NCI-H187 treated with DMSO at 0.1 percent for 48 hours (cell line): Measurements from ENCODE around the gene SLC39A7.
A peak's percentile ranks its signal among the peaks of the same experiment; 100 is the strongest.

Experiments
- DNase-seq: peaks from one replicate; lab custom pipeline; 2025; lab: John Stamatoyannopoulos, UW

SLC39A7 gene

DNA sequence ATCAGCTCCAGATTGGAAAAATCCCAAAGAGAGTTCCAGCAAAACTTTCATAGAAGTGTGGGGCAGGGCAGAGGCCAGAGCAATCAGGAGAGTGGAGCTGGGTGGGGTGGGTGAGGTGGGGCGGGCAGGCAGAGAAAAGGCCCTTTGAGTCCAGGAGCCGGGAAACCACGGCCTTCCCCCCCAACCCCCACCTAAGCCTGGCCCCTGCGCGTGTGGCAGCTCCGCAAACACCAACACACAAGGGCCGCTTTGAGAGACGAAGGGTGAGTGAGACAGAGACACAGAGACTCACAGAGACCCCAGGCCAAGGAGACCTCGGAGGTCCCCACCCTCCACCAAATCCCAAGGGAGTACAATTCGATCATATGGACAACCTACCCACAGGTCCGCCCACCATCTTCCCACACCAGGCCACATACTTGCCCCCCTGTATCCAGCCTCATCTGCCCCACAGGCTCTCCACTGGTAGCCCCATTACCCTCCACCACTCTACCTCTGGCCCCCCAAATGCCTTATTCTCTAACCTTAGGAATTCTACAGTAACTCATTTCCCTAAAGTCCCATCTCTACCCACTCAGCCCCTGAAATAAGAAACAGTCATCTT is 10.1 kb upstream of the SLC39A7 start:
- no peak for DNase-seq

- no peak for DNase-seq
Measured at GRCh38 chr6:33191383-33192104, 9.1 kb upstream of the SLC39A7 start.

GRCh38 chr6:33192105-33192646 is 8.5 kb upstream of the SLC39A7 start, which contains the start of gene COL11A2:
TSS of gene COL11A2 (minus strand) at chr6:33192467. CDS start at chr6:33192240, 227 bp downstream.
- no peak for DNase-seq

- no peak for DNase-seq
Measured at GRCh38 chr6:33192671-33193602, 7.7 kb upstream of the SLC39A7 start.

DNA sequence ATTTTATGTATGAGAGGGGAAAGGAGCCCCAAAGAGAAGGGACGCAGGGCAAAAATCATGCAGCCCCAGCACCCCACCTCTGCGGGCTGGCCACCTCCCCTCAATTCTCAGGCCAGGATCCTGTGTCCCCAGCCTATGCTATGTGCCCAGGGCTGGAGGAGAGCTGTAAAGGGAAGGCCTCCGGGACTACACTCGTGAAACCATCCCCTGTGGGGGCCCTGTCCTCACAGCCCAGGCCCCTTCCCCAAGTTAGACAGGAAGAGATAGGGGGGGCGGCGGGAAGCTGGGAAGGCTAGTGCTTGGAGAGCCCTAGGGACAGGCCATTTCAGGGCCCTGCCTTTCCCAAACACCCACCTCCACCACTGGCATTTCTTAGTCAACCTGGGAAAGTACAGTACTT is 7.0 kb upstream of the SLC39A7 start:
- no peak for DNase-seq

DNA sequence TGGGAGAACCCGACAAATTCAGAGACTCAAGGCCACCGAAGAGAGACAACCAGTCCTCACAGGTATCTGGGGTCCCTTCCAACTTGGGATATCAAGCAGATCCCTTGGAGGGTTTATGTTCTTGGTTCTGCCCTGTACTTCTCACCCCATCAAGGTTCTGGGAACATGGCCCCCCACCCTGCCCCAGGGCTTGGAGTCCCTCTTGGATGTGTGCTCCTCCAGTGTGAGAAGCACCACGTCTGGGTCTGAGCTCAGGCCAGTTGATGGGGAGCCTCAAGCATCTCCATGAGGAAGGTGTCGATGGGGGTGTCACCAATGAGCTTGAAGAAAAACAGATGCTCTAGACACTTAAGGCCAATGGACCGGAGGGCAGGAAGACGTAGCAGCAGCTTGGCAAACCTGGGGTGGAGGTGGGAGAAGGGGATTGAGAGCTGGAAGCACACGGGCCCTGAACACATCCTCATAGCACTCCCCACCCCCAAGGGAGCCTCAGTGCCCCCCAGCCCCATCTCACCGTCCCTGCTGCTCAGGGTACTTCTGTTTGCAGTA is 6.2 kb upstream of the SLC39A7 start:
- DNase-seq = no peak

DNA sequence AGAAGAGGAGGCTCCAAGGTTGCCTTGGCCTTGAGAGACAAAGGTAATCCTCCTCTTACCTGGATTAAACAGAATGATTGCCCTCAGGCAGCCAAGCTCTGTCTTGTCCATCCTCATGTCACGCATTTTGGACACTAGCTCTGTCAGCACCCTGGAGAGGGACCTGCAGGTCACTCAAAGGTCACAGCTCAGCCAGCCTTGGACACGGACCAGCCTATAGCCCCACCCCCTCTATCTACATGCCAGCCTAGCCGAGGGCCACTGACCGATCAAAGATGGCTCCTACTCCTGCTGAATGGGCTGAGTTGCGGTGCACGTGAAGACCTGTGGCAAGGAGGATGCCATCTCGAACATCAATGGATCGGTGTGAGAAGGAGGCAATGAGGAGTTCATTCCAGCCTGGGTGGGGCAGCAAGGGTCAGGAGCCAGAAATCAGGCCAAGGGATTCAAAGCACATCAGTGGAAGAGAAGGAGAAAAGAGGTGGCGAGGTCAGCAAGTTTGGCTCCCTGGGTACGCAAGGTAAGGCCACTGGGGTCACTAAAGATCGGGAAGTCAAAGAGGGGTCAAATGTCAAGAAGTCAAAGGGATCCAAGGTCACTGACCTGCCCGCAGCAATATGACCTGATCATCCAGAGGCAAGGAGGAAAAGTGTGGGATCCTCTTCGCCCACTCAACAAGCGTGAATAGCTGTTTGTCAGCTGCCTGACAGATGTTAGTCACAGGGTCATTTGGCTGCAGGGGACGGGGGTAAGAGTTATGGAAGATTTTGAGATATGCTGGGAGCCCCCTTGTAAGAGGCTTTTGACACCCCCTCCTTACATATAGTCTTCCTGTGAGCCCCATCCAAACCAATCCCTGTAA is 5.1 kb upstream of the SLC39A7 start:
- DNase-seq = no peak

- no peak for DNase-seq
Measured at GRCh38 chr6:33197431-33198048, 3.1 kb upstream of the SLC39A7 start.

GRCh38 chr6:33198159-33198852 is 2.4 kb upstream of the SLC39A7 start:
- DNase-seq = no peak

DNA sequence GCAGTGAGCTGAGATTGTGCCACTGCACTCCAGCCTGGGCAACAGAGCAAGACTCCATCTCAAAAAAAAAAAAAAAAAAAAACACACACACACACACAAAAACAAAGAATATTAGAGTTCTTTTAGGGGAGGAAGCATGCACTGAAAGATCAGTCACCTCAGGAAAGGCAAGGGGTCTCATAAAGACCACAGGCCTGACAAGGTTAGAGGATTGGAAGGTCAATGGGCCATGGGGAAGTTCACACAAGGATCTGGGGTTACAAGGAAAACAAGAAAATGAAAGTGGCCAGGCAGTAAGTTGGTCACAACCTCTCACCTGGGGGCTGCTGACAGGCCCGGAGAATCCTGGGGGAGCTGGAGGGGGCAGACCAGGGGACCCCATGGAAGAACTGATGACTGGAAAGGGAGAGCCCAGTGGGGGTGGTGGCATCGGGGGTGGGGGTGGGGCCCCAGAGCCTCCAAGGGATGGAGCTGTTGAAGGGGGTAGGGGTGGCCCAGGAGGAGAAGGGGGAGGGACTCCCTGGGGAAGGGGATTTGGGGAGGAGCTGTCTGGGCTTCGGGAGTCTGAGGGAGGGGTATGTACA is 1.7 kb upstream of the SLC39A7 start:
- no peak for DNase-seq

DNA sequence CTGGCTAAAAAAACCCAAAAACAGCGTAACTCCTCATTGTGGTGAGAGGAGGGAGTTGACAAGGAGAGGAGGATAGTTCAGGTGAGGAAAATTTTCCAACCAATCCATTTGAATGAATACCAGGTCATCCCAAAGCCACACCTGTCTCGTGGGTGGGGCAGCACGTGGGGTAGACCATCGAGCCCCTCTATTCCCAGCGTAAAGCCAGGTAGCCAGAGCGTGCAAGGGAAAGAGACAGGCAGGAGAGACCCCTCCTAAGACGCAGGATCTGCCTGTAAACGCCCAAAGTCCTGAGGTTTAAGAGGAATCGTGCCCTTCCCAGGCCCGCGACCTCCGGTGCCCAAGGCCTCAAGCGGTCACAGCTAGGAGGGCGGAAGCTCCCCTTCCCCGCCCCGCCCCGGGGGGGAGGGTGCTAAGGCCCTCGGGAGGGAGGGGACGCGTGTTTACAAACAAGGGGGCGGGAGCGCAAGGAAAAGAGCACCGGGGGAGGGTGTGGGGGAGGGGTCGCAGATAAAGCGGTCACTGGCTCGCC is 914 bp upstream of the SLC39A7 start:
- DNase-seq = no peak

- DNase-seq = no peak
Measured at GRCh38 chr6:33201147-33201545, 479 bp downstream of the SLC39A7 start.

DNA sequence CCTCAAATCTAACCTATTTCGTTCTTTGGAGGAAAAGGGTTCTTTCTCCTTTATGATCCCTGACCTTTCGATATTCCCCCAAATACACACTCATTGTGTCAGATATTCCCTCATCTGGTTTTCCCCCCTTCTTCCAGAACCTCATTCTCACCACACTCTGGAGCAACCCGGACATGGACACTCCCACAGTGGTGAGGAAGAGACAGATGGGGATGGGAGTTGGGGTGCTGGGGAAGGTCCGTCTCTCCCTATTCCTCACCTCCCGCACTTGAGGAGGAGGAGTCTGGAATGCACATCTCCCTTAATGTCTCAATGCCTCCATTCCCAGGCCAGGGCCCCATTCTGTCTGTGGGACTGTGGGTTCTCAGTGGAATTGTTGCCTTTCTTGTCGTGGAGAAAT is 1.3 kb downstream of the SLC39A7 start:
- no peak for DNase-seq

DNA sequence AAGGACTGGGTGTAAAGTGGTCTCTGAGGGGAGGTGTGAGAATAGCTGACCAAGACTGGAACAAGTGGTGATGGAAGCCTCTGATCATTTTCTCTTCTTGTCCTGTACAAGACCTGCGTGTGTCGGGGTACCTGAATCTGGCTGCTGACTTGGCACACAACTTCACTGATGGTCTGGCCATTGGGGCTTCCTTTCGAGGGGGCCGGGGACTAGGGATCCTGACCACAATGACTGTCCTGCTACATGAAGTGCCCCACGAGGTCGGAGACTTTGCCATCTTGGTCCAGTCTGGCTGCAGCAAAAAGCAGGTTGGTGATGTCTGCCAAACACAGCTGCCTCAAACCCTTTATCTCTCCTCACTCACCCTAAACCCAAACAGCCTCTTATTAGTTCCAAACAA is 2.1 kb downstream of the SLC39A7 start:
- DNase-seq = no peak

- no peak for DNase-seq
Measured at GRCh38 chr6:33203443-33204164, 2.9 kb downstream of the SLC39A7 start.

DNA sequence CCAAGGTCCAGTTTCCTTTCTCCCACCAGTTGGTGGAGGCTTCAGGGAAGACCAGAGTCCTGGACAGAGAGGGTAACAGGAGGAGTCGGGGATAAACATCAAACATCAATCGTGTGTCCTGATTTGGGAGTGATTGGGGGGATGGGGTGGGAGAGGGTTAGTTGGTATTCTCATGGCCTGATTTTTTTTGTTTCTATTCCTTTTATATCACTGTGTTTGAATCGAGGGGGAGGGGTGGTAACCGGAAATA is 3.4 kb downstream of the SLC39A7 start:
- DNase-seq = no peak

DNA sequence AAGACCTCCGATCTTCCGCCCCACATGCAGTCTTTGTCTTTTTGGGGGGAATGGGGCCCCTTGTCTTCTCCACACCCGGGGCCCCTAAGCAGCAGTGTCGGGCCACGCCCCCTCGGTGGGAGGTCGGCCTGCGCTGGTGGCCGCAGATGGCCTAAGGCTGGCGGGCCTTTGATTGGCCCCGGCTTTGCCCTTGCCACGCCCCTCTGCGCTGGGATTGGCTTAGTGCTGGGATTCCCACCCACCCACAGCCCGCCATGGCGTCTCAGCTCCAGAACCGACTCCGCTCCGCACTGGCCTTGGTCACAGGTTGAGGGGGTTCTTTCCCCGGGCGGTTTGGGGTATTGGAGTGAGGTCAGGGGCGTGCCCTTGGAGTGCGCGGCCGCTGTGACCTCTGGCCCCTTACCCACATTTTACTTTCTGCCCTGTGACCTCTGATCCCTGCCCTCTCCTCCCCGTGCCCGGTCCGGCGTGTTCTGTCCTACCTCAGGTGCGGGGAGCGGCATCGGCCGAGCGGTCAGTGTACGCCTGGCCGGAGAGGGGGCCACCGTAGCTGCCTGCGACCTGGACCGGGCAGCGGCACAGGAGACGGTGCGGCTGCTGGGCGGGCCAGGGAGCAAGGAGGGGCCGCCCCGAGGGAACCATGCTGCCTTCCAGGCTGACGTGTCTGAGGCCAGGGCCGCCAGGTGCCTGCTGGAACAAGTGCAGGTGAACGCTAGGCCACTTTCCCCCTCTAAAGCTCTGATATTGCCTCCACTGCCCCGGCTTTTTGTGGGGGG is 3.9 kb downstream of the SLC39A7 start, which contains the start of gene HSD17B8:
HSD17B8 (plus strand) TSS at position 241 of the 776 bp plus-strand sequence; CDS start at position 255, 14 bp downstream.
- peak; percentile 61 for DNase-seq
